ENCODE measurements around the gene PCDH10.

PCDH10 gene

DNA sequence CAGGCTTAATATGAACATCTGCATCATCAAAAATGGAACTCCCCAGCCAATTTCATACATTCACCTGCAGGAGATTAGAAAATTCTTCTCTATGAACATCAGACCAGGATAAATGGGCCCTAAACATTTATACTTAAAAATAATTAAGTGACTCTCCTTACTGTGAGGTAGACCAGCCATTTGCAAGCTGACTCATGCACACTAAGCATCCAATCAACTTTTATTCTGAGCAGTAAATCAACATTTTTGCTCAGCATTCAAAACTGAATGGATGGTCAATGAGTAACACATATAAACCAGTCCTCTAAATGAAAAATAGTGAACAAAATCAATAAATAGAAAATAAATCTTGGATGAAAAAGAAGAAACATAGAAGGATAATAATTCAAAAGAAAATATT lies 19.9 kb upstream of the PCDH10 start:
- no peak for DNase-seq (ENCODE audit: low spot score)
- no peak overlapping the region for H3K27ac ChIP-seq
- no peak overlapping the region for H3K4me3 ChIP-seq
- TF ChIP-seq, protein P1, sequence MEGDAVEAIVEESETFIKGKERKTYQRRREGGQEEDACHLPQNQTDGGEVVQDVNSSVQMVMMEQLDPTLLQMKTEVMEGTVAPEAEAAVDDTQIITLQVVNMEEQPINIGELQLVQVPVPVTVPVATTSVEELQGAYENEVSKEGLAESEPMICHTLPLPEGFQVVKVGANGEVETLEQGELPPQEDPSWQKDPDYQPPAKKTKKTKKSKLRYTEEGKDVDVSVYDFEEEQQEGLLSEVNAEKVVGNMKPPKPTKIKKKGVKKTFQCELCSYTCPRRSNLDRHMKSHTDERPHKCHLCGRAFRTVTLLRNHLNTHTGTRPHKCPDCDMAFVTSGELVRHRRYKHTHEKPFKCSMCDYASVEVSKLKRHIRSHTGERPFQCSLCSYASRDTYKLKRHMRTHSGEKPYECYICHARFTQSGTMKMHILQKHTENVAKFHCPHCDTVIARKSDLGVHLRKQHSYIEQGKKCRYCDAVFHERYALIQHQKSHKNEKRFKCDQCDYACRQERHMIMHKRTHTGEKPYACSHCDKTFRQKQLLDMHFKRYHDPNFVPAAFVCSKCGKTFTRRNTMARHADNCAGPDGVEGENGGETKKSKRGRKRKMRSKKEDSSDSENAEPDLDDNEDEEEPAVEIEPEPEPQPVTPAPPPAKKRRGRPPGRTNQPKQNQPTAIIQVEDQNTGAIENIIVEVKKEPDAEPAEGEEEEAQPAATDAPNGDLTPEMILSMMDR (IDR thresholded peaks at IDR 0.05) = no peak

DNA sequence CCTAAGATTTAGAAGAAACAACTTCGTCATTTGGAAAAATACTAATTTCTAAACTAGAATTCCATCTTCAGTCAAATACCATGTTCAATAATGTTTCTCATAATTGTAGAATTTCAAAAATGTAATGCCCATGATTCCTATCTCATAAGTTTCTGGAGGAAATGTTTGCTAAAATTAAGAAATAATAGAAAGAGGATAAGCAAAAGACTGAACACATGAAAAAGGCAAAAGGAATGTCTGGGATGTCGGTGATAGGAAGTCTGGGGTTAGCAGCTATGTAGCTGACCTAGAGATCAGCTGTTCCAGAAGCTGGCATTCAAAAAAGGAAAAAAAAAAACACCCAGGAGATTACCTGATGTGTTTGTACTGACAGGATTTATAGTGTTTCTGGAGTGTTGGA lies 18.9 kb upstream of the PCDH10 start:
- no peak overlapping the region for H3K4me3 ChIP-seq
- TF ChIP-seq, protein P1 (IDR thresholded peaks at IDR 0.05) = no peak
- no peak for DNase-seq (ENCODE audit: low spot score)
- H3K27ac ChIP-seq = no peak overlapping the region

DNA sequence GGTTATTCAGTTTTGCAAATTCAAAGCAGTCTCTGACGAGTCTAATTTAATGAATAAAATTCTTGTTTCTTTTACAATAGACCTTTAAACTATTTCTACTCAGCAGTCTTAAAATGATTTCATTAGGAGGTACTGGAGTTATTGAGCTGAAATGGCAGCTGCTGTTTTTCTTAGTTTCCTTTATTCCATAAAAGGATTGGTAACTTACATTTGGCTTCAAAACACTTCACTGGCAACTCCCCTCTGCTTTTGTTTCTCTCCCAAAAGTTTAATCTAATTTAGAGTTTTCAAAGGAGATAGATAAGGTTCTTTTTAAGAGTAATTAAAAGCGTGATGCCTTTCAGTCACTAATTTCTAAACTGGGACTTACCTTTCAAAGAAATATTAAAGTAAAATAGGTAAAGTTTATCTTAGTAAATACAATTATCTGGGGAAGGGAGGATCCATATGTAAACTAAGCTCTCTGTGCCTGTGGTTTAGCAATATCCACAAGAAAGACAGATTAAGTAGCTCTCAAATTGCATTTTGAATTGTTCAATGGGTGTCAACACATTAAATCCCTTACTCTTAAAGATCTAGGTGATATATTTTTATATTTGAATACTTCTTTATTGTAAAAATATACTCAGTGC lies 17.1 kb upstream of the PCDH10 start:
- Histone ChIP-seq H3K4me3 (no peak overlapping the region), H3K27ac (no peak overlapping the region)
- DNase-seq (ENCODE audit: low spot score) = no peak
- TF ChIP-seq, protein P1 (IDR thresholded peaks at IDR 0.05) = no peak

DNA sequence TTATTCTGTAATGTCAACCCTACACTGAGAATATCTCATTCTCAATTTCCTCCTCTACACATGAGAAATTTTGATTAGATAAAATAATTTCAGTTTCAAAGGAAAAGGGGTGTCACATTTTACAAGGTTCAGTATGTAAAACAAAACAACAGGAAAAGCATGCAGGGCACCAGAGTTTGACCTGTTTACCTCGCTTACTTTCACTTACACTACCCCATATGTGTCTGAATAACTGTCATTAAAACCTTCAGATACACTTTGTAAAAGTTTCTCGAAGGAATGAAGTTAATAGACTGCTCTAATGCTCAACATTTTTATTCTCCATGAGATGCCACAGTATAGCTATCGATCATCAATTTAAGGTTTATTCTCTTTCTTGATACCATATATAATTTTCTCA lies 12.3 kb upstream of the PCDH10 start:
- TF ChIP-seq, protein P1 (IDR thresholded peaks at IDR 0.05) = no peak
- no peak overlapping the region for H3K4me3 ChIP-seq
- H3K27ac ChIP-seq = no peak overlapping the region
- DNase-seq (ENCODE audit: low spot score) = no peak

DNA sequence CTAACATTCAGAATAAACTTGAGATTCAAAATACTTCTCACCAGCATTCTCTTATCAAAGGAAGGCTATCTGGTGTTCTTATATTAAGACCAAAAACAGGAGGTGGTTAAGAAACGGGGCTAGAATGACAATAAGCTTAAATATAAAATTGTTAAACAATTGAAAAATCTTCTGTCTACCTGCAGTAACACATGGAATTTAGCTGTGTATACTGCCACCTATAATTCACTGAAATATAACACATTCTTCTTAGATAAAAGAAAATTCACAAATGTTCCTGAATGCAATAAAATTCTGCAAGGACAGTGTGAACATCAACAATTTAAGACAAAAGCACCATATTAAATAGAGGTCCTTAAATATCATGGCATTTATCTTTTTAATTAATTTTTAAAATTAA lies 11.5 kb upstream of the PCDH10 start:
- H3K4me3 ChIP-seq = no peak overlapping the region
- TF ChIP-seq, protein P1 (IDR thresholded peaks at IDR 0.05) = no peak
- H3K27ac ChIP-seq = no peak overlapping the region
- no peak for DNase-seq (ENCODE audit: low spot score)

DNA sequence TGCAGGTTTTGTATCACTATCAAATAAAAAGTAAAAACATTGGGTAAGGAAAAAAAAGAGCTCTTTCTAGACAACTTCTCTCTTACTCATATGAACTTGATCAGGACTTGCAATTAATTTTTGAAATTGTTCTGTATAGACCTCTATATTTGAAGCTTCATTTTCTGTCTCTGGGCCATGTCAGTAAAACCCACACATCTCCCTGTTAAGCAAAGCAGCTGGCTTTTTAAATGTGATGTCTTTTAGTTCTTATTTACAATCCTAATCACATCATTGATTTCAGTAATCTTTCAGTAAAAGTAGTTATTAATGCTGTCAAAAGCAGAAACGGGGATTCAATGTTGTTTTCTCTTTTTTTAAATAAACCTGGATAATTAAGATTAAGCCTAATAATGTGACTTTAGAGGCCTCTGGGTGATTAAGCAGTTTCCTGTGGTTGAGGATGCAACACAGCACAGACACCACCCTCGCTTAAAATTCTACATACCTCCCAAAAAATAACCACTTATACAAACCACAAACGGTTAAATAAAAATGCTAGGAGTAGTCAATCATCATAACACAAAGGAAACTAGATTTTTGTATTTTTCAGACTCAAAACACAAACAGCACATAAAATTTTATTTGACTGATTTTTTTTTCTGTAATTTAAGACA lies 5.2 kb upstream of the PCDH10 start:
- DNase-seq (ENCODE audit: low spot score) = no peak

More for the DNA sequence above, 5.2 kb upstream of the PCDH10 start:
- no peak overlapping the region for H3K27ac ChIP-seq
- TF ChIP-seq, protein P1 (IDR thresholded peaks at IDR 0.05) = no peak
- H3K4me3 ChIP-seq = no peak overlapping the region

All from coronary artery (tissue), 2 donors.